ENCODE measurements around the gene ACADL.

ACADL gene

DNA sequence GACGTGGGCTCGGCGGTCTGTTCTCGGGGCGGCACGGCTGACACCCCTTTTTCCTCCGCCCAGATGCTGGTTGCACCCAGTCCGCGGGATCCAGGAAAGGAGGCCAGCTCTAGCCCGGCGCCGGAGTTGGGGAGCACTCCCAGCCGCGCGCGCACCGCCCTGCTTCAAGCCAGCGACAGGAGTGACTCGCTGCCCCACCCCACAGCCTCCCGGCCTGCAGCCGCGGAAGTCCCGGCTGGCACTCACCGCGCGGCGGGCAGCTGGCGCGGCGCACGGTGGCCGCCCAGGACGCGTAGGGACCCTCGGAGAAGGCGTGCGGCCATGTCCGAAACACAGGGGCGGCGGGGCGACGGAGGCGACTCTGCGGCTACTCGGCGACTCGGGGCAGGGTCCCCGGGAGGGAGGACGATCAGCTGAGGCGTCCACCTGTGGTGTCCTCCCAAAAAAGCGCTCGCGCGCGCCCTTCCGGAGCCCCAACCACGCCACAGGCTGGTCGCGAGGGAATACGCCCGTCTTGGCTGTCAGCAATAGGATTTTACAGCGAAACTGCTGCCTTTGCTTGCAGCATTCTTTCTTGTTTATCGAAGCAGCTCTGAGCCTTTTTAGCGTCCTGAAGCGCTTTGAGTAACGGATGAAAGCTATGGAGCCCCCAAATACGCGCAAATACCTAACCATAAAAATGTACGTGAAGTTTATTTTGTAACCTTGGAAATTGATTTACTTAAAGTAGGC lies at the start of gene ACADL:
Gene ACADL (minus strand): TSS at position 507 of the 732 bp plus-strand sequence. CDS start 184 bp downstream, at position 323.
- DNase-seq: no peak

DNA sequence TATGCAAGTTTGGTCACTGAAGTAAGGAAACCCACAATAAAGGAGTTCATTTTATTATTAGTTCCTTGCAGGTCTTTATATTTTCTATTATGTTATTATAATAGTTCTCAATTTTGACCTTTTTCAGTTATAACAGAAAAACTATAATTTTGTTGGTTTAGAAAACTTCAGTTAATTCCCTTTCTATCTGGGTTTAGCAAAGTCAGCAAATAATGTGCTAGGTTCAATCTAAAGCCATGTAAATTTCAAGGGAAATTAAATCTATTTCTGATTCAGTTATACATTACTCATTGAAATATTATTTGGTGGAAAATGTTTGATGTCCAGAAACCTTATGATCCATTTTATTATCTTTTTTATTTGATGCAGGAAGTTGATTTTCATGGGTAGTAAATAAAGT lies 46.1 kb upstream of the ACADL start:
- DNase-seq: no peak

DNA sequence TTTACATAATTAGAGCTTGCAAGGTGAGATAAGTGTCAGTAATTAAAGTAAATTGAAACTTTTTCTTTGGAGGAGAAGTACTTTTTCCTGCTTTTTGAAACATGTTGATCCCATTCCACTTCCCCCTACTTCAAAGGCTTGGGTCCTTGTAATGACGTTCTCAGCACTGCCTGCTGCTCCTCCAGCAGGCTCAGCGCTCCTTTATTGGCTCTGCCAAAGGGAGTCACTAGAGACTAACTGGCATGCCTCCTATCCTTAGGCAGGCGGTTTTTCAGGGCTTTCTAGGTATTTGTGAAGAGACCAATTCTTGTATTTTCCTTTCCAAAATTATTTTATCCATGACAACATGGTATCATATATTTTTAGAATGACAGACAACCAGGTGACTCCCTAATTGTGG lies 43.9 kb upstream of the ACADL start:
- no peak for DNase-seq

DNA sequence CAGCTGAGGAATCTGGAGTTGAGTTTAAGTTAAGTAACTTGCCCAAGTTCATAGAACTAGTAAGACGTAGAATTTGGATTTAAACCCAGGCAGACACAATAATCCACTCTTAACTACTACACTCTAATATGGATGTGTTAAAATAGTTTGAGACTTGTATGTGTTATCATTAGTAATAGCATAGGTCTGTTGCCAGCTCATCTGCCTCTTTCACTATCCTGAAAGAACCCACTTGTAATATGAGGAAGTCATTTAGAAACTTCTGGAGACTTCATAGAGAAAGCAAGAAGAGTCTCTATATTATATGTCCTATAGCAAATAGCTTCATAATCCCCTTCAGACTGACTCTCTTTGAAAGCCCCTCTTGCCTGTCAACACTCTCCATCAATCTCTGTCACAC lies 43.0 kb upstream of the ACADL start:
- DNase-seq: no peak

DNA sequence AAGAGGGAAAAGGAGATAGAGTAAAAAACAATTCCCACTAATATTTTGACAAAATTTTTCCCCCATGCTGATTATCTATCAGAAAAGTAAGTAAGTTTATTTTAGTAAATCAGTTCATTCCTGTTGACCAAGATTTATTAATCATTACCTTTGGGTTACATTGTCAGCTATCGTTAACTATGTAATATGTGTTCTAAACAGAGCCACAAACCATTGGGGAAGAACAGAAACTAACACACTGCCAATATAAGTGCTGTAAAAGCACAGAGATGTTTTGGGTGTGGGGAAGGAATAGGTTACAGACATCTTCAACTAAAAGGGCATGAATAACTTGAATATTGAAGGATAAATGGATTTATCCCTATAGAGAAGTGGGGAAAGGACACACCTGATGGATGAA lies 42.5 kb upstream of the ACADL start:
- DNase-seq: no peak

DNA sequence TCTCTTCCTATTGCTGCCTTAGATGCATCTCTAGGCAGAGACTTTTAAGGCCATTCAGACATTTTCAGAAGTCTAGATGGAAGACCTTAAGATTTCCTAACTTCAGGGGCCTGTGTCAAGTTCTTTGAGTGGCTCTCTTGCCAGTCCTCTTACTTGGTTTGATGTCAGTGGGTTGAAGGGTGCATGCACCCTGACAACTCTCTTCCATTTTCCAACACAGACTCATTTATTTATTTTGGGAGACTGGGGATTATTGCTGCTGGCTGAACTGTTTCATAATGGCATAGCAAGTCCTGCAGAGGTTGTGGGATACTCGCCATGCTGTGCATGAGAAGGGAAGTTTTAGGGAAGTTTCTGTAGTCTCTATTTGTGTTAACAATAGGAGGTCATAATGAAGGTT lies 39.0 kb upstream of the ACADL start:
- DNase-seq: no peak

DNA sequence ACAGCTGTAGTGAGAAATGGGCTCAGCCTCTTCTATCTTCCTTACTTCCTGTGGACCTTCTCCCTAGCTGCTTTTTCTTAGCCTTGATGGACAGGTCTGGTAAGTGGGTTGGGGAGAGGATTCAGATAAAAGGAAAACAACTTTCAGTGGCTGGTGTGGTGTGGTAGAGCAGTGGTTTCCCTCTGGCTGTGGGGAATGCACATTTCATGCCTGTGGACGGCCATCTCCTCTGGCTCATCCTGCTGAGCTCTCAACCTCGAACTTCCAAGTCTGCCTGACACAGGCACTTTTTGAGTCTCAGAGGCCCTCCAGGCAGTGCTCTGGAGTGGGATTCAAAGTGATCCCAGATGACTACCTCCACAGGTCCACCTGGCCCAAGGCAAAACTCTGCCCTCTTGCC lies 38.6 kb upstream of the ACADL start:
- DNase-seq: no peak

DNA sequence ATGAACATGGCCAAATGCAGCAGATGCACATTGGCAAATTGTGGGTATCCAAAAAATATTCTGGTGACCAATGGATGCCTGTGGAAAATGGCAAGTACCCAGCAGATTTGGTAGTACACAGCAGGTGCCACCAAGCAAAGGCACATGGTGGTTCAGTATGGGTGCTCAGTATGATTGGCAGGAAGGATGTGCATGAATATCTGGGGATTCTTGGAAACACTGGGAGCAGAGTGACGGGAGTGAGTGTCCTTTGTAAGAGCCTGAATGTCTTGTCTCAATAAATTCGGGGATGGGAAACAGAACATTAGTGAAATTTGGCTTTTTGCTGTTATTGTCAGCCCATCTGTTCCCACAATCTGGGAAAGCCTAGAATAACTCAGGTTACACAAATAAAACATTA lies 36.8 kb upstream of the ACADL start:
- DNase-seq: no peak

DNA sequence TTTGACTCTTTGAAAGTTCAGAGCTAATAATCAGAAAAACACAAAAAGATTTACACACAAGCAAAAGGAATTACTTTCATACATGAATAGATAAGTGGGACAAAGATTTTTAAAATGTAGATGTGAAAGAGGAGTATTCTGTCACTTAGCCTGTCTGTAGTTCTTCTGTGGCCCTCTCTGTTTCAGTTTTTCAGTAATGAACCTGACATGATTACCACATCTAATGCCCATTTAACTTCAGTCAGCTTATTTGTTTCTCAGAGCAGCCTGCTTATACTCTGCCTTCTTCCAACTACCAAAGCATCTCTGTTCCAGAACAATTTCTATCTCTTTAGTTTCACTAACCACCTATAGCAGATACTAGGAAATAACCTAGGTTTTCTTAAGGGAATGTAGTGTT lies 34.4 kb upstream of the ACADL start:
- no peak for DNase-seq

DNA sequence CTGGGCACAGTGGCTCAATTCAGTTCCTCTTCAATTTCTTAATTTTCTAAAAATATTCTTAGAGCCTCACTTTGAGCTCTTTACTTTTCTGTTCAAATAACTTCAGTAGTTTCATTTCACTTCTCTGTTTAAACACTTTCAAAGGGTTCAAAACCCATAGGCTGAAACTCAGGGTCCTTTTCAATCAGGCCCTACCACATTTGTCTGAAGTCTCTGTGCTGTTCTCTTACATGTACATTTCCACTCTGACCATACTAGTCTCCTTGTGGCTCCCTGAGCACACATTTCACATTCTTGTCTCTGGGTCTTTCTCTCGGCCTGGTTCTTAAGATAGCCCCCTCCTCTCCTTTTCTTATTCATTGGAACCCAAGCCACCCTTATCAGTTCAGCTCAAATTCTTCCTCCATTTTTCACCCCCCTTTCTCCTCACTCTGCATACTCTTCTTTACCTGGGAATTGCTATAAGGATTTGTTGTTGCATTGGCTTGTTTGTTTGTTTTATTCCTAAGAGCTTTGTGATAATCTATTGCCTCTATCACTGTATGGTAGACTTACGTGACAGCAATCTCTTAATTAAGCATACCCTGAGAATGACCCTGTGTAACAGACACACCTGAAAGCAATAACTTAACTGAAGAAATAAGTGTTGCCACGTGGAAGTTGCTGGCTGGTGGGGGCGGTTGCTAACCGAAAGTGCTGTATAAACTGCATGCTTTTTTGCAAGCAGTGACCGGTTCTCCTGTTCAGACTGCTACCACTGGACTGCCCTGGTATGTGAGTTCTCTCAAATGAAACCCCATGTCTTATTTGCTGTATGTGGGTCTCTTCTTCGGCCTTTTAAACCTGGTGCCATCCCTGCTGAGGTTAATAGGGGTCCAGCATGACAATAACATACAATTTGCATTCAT lies 27.7 kb upstream of the ACADL start:
- no peak for DNase-seq

DNA sequence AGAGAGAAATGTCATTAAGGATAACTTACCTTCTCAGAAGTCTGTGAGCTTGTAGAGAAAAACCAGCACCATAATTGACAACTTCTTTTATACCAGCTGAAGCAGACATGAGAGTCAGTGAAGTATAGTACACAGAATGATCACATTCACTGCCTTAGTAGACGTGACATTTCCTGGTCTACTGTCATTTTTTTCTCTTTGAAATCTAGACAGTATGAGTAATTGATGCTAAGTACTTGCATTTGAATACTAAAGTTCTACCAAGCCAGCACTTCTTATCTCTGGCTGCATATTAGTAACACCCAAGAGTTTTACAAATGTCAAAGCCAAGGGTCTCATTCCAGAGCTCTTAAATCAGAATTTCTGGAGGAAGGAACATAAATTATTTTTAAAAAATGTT lies 25.4 kb upstream of the ACADL start:
- no peak for DNase-seq

DNA sequence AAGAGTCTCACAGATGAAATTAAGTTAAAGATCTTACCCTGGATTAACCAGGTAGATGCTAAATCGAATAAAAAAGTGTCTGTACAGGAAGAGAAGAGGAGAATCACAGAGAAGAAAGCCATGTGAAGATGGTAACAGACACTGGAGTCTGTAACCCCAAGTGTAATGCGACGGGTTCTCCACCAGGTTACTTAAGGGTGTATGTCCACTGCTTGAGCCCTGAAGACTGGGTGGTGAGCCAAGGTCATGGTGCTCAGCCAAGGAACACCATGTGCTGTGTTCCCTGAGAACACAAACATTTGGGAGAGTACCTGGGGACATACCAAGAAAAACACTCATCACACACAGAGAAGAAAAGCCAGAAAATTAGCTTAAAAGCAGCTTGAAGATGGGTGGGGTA lies 8.2 kb upstream of the ACADL start:
- DNase-seq: no peak

DNA sequence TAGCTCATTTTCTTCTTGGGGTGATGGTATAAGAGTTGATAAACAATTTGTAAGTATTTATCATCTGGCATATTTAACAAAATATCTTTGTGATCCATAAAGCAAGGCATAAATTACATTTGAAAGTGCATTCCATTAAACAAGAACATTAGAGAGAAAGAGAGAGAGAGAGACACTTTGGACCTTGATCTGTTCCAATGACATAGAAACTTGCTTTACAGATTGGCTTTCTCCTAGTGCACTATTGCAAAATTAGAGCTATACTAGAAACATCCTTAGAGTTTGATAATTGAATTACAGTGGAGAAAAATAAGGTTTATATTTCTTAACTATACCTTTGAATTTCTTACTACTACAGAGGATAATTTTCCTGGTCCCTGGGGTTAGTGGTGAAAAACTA lies 5.7 kb upstream of the ACADL start:
- DNase-seq: no peak

DNA sequence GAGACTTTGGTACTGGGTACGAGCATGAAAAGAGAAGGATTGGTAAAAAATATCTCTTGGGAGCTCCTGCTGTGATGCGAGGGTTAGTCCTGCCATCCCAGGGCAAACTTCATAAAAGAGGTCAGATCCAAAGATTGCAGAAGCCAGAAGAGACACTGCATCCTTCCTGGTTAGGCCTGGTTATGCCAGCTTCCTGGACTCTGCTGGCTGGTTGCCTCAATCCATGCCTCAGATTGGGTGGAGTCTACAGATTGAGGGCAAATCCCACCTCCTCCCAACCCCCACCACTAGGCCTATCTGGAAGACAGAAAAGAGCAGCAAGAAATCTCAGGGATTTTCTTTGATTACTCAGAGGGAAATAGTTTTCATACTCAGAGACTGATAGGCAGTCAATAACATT lies 5.3 kb upstream of the ACADL start:
- DNase-seq: no peak

DNA sequence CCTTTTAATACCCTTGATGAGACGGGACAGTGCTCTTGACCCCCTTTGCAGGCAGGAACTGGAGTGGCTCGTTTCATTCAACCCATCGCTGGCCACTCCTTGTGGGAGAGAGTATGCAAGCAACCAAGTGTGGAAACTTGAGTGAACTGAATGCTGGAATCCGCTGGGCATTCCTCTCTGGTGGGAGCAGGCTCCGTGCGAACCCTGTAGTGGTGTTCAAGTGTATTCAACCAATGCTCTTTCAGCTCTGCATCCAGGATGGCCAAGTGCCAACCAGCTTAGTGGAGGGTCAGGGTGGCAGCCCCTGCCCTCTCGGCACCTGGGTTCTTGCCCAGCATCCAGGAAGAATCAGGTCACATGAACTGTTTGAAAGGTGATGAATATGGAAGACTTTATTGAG lies 3.3 kb upstream of the ACADL start:
- no peak for DNase-seq

DNA sequence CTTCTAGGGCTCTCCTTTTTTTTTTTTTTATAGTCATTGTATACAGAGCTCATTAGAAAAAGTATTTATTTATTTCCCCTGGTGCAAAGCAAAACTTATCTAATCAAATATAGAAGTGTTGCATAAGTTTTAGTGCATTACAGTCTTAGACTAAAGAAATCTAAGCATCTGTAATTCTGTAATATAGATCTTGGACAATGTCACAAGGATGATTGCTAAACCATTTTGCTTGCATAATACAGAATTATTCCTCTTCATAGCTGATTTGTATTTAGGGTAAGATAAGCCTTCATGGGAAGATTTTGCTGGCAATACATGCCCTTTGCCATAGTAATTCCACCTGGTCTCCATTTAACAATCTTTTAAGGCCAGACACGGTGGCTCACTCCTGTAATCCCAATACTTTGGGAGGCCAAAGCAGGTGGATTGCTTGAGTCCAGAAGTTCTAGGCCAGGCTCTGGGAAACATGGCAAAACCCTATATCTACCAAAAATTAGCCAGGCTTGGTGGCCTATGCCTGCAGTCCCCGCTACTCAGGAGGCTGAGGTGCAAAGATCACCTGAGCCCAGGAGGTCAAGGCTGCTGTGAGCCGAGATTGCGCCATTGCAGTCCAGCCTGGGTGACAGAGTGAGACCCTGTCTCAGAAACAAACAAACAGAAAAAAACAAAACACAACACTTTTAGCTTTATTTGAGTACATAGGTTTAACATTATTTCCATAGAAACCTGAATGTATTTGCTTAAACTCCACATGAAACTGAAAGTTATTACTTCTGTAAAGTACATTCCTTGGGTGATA lies 2.2 kb upstream of the ACADL start:
- DNase-seq: no peak

DNA sequence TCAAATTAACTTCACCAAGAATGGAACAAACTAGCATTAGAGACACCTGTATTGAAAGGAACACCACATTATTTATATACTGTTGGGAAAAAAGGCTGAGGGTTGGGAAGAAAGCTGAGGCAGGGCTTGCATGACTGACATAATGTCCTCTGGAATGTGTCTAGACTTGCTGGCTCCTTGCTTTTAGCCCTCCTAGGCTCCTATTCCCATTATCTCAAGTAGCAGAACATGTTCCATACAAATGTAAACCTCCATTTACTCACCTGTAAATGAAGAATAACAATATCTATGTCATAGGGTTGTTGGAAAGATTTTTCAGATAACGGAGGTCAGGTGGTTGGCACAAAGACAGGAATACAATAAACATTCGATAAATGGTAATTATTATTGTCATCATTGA lies 976 bp upstream of the ACADL start:
- no peak for DNase-seq

DNA sequence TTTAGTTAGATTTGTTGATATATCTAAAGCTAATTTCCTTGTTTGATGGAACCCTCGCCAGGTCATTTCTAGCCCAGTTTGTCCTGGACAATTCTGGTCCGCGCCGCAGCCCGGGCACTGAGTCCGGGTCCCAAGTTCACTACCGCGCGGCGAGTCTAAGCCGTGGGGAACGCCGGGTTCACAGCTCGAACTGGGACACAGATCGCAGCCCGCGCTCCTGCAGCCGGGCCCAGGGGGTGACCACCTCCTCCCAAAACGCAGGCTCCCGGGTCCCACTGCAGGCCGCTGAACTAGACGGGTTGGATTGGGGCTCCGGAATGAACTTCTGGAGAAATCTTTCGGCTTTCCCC lies 681 bp downstream of the ACADL start:
- no peak for DNase-seq

DNA sequence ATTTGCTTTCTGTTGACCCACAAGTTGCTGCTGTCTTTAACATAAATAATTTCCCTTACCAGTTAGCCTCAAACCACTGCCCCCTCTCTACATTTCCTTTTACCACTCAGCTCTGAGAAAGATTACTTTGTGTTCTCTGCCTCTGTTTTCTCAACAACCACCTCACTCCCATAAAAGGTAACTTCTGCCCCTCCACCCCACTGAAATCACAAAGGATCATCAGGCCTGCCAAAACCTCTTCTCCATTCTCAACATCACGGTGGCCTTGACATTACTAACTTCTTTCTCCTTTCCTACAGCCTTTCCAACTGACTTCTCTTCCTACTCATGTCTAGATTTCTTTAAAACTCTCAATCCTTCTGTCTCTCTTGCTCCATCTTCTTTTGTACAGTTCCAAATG lies 10.1 kb downstream of the ACADL start:
- no peak for DNase-seq

DNA sequence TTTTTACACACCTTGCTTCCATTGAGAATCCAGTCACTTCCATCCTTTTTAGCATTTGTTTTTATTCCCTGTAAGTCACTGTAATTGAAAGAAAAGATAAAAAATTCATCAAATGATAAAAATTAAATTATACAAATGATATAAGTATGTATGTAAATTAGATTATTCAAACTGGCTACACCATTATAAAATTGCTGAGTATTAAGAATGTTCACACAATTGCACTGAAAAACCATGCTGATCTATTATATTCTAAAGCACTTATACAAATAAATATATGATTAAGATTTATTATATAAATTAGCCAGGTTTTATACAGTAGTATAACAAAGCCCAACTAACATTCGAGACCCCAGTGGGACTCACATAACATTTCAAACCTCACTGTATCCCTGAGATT lies 15.1 kb downstream of the ACADL start:
- DNase-seq: no peak

DNA sequence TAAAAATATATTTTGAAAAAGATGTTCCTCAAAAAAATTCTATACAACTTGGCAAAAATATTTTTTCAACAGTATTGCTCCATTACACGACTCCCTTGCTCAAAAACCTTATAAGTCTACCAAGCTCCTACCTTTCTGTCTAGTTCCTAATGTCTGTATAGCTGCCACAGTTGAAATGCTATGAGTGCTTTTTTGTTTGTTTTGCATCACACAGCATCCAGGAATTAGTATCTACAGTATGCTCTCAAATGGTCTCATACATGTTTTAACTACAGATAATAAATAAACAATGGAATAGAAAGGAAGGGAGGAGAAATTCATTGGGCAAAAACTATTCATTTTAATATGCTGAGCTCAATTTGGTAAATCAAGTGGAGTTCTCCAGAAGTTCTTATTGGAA lies 17.3 kb downstream of the ACADL start:
- no peak for DNase-seq

DNA sequence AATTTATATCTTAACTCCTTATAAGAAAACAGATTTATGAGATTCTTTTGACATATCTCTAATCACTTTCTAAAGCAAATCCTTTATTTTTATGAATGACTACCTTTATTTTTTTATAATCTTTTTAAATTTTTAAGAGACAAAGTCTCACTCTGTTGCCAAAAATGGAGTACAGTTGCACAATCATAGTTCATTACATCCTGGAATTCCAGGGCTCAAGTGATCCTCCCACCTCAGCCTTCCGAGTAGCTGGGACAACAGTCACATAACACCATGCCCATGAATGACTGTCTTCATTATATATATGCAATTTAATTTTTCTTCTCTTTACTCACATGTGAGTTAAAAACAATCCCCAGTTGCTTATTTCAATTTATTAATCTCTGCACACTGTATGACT lies 21.7 kb downstream of the ACADL start:
- no peak for DNase-seq

DNA sequence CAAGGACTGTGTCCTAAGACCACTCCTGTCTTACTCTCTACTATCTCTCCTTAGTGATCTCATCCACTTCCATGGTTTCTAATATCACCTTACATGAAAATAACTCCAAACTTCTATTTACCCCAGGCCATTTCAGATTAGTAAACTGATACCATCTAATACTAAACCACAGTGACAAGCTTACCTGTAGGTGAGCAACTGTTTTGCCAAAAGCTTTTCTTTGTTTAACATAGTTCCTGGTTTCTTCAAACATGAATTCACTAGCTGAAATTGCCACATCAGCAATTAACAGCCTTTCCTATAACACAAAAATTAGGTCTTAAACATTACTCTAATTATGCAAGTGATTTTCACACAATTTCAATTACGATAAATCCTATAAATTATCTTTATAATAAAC lies 22.1 kb downstream of the ACADL start:
- DNase-seq: no peak

DNA sequence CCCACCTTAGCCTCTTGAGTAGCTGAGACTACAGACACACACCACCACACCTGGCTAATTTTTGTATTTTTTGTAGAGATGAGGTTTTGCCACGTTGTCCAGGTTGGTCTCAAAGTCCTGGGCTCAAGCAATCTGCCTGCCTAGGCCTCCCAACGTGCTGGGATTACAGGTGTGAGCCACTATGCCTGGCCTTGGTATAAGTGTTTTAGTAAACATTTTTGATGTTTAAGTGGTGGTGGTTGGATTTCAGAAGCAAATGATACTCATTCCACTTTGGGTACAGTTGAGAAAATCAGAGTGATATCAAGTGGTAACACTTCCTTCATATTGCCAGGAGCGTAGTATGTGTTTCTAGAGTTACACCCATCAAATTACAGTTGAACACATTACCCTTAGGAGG lies 25.4 kb downstream of the ACADL start:
- DNase-seq: no peak
